ENCODE results near the gene TUBB. TPM values are rescaled to one million over a fixed set of nuclear protein-coding genes. Genes with fewer than 3 reads are reported as not detected.

TUBB gene
- total RNA-seq, 1 donor from 2014 or later = 537 TPM

DNA sequence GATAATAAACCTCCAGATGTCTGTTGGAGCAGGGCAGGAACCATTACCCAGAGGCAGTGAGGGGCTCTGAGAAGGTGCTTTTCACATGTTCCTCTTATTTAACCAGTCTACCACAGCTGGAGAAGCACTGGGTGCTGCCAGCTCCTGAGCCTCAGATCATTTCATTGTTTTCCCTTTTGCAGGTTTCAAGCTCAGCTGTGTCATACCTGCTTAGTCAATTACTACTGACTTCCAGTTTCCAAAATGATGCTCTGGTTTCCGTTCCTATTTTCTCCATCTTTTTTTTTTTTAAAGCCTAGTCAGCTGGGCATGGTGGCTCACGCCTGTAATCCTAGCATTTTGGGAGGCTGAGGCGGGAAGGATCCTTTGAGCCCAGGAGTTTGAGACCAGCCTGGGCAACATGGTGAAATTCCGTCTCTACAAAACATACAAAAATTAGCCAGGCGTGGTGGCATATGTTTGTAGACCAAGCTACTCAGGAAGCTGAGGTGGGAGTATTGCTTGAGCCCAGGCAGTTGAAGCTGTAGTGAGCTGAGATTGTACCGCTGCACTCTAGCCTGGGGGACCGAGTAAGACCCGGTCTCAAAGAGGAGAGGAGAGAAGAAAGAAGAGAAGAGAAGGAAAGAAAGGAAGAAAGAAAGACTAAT lies 15.6 kb downstream of the TUBB start:
- Histone ChIP-seq H3K27ac (no peak overlapping the region), H3K4me1 (peaks cover 0 to 17% of the 10 kb centered on the region in 2 donors), H3K36me3 (peaks cover 79 to 98% of the 10 kb centered on the region in 2 donors), H3K4me3 (no peak overlapping the region), H3K27me3 (no peaks in the 10 kb centered on the region), H3K9me3 (no peaks in the 10 kb centered on the region)
- intact Hi-C loops (cut with DNase I) = no loop called here
- DNase-seq (ENCODE audit: low spot score in 2 of 2) = no peak
- TF ChIP-seq, protein P1, sequence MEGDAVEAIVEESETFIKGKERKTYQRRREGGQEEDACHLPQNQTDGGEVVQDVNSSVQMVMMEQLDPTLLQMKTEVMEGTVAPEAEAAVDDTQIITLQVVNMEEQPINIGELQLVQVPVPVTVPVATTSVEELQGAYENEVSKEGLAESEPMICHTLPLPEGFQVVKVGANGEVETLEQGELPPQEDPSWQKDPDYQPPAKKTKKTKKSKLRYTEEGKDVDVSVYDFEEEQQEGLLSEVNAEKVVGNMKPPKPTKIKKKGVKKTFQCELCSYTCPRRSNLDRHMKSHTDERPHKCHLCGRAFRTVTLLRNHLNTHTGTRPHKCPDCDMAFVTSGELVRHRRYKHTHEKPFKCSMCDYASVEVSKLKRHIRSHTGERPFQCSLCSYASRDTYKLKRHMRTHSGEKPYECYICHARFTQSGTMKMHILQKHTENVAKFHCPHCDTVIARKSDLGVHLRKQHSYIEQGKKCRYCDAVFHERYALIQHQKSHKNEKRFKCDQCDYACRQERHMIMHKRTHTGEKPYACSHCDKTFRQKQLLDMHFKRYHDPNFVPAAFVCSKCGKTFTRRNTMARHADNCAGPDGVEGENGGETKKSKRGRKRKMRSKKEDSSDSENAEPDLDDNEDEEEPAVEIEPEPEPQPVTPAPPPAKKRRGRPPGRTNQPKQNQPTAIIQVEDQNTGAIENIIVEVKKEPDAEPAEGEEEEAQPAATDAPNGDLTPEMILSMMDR (IDR thresholded peaks at IDR 0.05) = no peak

GRCh38 chr6:30738532-30738931 lies 18.4 kb downstream of the TUBB start:
- no peaks in the 10 kb centered on the region for H3K27me3 ChIP-seq
- H3K36me3 ChIP-seq = peaks cover 60 to 76% of the 10 kb centered on the region in 2 donors
- H3K9me3 ChIP-seq = no peaks in the 10 kb centered on the region
- no peak overlapping the region for H3K27ac ChIP-seq
- intact Hi-C loops (cut with DNase I) = no loop called here
- TF ChIP-seq, protein P1 (IDR thresholded peaks at IDR 0.05) = no peak
- no peak overlapping the region for H3K4me3 ChIP-seq
- DNase-seq (ENCODE audit: low spot score in 2 of 2) = no peak
- peaks cover 8 to 25% of the 10 kb centered on the region in 2 donors for H3K4me1 ChIP-seq

DNA sequence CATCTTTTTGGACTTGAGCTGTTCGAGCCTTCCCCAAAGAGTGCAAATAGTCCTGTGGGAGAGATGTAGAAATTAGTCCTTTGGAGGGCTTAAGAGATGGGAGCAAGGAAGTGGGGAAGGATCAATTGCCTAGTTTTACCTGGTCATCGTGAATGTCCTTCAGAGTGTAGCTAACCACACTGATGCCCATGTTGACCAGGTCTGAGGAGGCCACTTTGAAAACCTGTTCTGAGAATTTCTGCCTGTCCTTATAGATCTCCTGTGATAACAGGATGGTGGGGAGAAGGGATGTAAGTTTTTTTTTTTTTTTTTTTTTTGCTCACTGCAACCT lies 20.4 kb downstream of the TUBB start:
- Histone ChIP-seq H3K4me3 (peak overlapping the region in 1 of 2 donors; percentile 89), H3K36me3 (peaks cover 40 to 57% of the 10 kb centered on the region in 2 donors), H3K27ac (peak overlapping the region; percentile 6 to 97), H3K9me3 (no peaks in the 10 kb centered on the region), H3K27me3 (no peaks in the 10 kb centered on the region), H3K4me1 (peaks cover 8 to 25% of the 10 kb centered on the region in 2 donors)
- DNase-seq (ENCODE audit: low spot score in 2 of 2) = no peak
- TF ChIP-seq, protein P1 (IDR thresholded peaks at IDR 0.05) = no peak
- intact Hi-C loops (cut with DNase I) = loop anchor here (5.0 to 10.0 kb wide), 2 partner anchors 123 to 664 kb away; partner anchors contain the start of genes MICA, MRPS18B and PPP1R10

DNA sequence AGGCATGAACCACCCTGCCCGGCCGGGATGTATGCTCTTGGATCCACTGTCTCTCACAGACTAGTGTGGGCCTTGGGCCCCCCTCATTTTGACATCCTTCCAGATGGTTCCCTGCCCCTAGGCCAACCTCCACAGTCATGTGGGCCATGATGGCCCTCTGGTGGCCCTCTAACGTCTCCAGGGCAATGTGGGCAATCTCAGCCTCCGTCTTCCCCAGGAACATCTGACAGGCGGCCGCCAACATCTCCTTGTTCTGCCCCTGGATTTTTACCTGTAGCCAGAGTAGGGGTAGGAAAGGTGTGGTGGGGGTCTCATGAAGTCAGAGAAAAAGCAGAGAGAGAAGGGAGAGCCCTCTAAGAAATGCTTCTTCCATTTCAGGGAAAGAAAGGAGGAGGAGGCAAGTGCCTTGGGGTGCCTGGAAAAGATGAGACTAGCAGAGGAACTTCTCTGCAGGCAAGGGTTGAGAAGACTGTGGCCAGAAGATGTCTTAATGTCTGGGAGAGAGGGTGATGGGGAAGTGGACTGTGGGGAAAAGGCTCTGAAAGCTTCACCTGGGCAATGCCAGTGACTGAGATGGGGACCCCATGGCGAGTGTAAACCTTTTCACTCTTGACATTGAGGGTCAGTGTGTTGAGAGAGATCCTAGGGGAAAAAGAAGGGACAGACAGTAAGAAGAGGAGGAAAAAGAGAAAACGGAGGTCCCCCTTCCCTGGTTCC lies 21.1 kb downstream of the TUBB start:
- H3K9me3 ChIP-seq = no peaks in the 10 kb centered on the region
- peaks cover 8 to 25% of the 10 kb centered on the region in 2 donors for H3K4me1 ChIP-seq
- no peaks in the 10 kb centered on the region for H3K27me3 ChIP-seq
- DNase-seq (ENCODE audit: low spot score in 2 of 2) = no peak
- H3K36me3 ChIP-seq = peaks cover 33 to 50% of the 10 kb centered on the region in 2 donors
- H3K4me3 ChIP-seq = peak overlapping the region; percentile 89 to 91
- intact Hi-C loops (cut with DNase I) = loop anchor here (5.0 to 10.0 kb wide), 2 partner anchors 124 to 664 kb away; partner anchors contain the start of genes MICA, MRPS18B and PPP1R10
- TF ChIP-seq, protein P1 (IDR thresholded peaks at IDR 0.05) = no peak
- peak overlapping the region; percentile 94 to 97 for H3K27ac ChIP-seq

- no peaks in the 10 kb centered on the region for H3K9me3 ChIP-seq
- TF ChIP-seq, protein P1 (IDR thresholded peaks at IDR 0.05) = no peak
- peak overlapping the region; percentile 89 to 91 for H3K4me3 ChIP-seq
- no peak for DNase-seq (ENCODE audit: low spot score in 2 of 2)
- H3K4me1 ChIP-seq = peaks cover 8 to 25% of the 10 kb centered on the region in 2 donors
- H3K27me3 ChIP-seq = no peaks in the 10 kb centered on the region
- H3K36me3 ChIP-seq = peaks cover 33 to 44% of the 10 kb centered on the region in 2 donors
- intact Hi-C loops (cut with DNase I) = loop anchor here (1.0 to 10.0 kb wide), 6 partner anchors 21 to 663 kb away; partner anchors contain the start of genes MICA, MRPS18B, PPP1R10 and VARS2
- H3K27ac ChIP-seq = peak overlapping the region; percentile 94 to 97
Observed at GRCh38 chr6:30741789-30742315, 21.7 kb downstream of the TUBB start.
